ENCODE measurements around the gene SLC1A1. TPM values are rescaled to one million over a fixed set of nuclear protein-coding genes. Genes with fewer than 3 reads are reported as not detected.

The SLC1A1 gene
- total RNA-seq, 1 donor from 2014 or later: 4.7 TPM

GRCh38 chr9:4581861-4582565 is 91.7 kb downstream of the SLC1A1 start:
- TF ChIP-seq CTCF (IDR thresholded peaks at IDR 0.05; ENCODE audit: insufficient read depth, low read length, poor library complexity, severe bottlenecking): no peak
- no peak overlapping the region for H3K4me3 ChIP-seq (ENCODE audit: low read depth, low read length)
- no peak for DNase-seq (ENCODE audit: low read depth)
- H3K36me3 ChIP-seq (ENCODE audit: control insufficient read depth, insufficient read depth, low read length): no peaks in the 10 kb centered on the region
- H3K27me3 ChIP-seq (ENCODE audit: control insufficient read depth, insufficient read depth, low read length): no peaks in the 10 kb centered on the region

GRCh38 chr9:4583001-4583400 is 92.7 kb downstream of the SLC1A1 start:
- DNase-seq (ENCODE audit: low read depth): no peak
- no peak for TF ChIP-seq CTCF (IDR thresholded peaks at IDR 0.05; ENCODE audit: insufficient read depth, low read length, poor library complexity, severe bottlenecking)
- Histone ChIP-seq H3K4me3 (ENCODE audit: low read depth, low read length) (no peak overlapping the region), H3K27me3 (ENCODE audit: control insufficient read depth, insufficient read depth, low read length) (no peaks in the 10 kb centered on the region), H3K36me3 (ENCODE audit: control insufficient read depth, insufficient read depth, low read length) (no peaks in the 10 kb centered on the region)

GRCh38 chr9:4584636-4585035 is 94.4 kb downstream of the SLC1A1 start:
- DNase-seq (ENCODE audit: low read depth): no peak
- TF ChIP-seq CTCF (IDR thresholded peaks at IDR 0.05; ENCODE audit: insufficient read depth, low read length, poor library complexity, severe bottlenecking): no peak
- Histone ChIP-seq H3K4me3 (ENCODE audit: low read depth, low read length) (no peak overlapping the region), H3K27me3 (ENCODE audit: control insufficient read depth, insufficient read depth, low read length) (no peaks in the 10 kb centered on the region), H3K36me3 (ENCODE audit: control insufficient read depth, insufficient read depth, low read length) (no peaks in the 10 kb centered on the region)

- H3K36me3 ChIP-seq (ENCODE audit: control insufficient read depth, insufficient read depth, low read length): no peaks in the 10 kb centered on the region
- TF ChIP-seq CTCF (IDR thresholded peaks at IDR 0.05; ENCODE audit: insufficient read depth, low read length, poor library complexity, severe bottlenecking): no peak
- no peaks in the 10 kb centered on the region for H3K27me3 ChIP-seq (ENCODE audit: control insufficient read depth, insufficient read depth, low read length)
- no peak overlapping the region for H3K4me3 ChIP-seq (ENCODE audit: low read depth, low read length)
- DNase-seq (ENCODE audit: low read depth): no peak
These were observed 94.9 kb downstream of the SLC1A1 start for GRCh38 chr9:4585135-4585534.

GRCh38 chr9:4588721-4589120 is 98.5 kb downstream of the SLC1A1 start:
- TF ChIP-seq CTCF (IDR thresholded peaks at IDR 0.05; ENCODE audit: insufficient read depth, low read length, poor library complexity, severe bottlenecking): no peak
- no peak for DNase-seq (ENCODE audit: low read depth)
- H3K27me3 ChIP-seq (ENCODE audit: control insufficient read depth, insufficient read depth, low read length): no peaks in the 10 kb centered on the region
- no peak overlapping the region for H3K4me3 ChIP-seq (ENCODE audit: low read depth, low read length)
- no peaks in the 10 kb centered on the region for H3K36me3 ChIP-seq (ENCODE audit: control insufficient read depth, insufficient read depth, low read length)

Measured in kidney epithelial cell (primary cell).